COLO668 (cell line): ENCODE results near the gene HYDIN.
"Not testable (repeated sequence)": the region's sequence is repeated elsewhere in the genome, so short reads cannot be mapped to it uniquely, and the experiment has no call there.

Experiments used
- DNase-seq: peaks from one replicate; lab custom pipeline; 2025; ENCODE audit not compliant: unreplicated experiment; lab: John Stamatoyannopoulos, UW

The HYDIN gene

GRCh38 chr16:71226229-71227141, 4.0 kb downstream of the HYDIN start:
- DNase-seq: no peak

- no peak for DNase-seq
These were observed 5.4 kb downstream of the HYDIN start for GRCh38 chr16:71225145-71225544.

- DNase-seq: no peak
These were observed 12.1 kb downstream of the HYDIN start for GRCh38 chr16:71218306-71218963.

- DNase-seq: no peak
These were observed 13.0 kb downstream of the HYDIN start for GRCh38 chr16:71217506-71217905.

- DNase-seq: no peak
These were observed 13.8 kb downstream of the HYDIN start for GRCh38 chr16:71216714-71217113.

- DNase-seq: no peak
These were observed 15.7 kb downstream of the HYDIN start for GRCh38 chr16:71214746-71215381.

- no peak for DNase-seq
These were observed 24.9 kb downstream of the HYDIN start for GRCh38 chr16:71205482-71206131.

- no peak for DNase-seq
These were observed 26.9 kb downstream of the HYDIN start for GRCh38 chr16:71203631-71204030.

- no peak for DNase-seq
These were observed 29.0 kb downstream of the HYDIN start for GRCh38 chr16:71201556-71201955.

- DNase-seq: no peak
These were observed 29.5 kb downstream of the HYDIN start for GRCh38 chr16:71201054-71201453.

GRCh38 chr16:71198408-71198807, 32.1 kb downstream of the HYDIN start:
- no peak for DNase-seq

GRCh38 chr16:71192387-71192786, 38.1 kb downstream of the HYDIN start:
- no peak for DNase-seq

GRCh38 chr16:71188956-71189712, 41.4 kb downstream of the HYDIN start:
- no peak for DNase-seq

- DNase-seq: no peak
These were observed 45.2 kb downstream of the HYDIN start for GRCh38 chr16:71185347-71185746.

GRCh38 chr16:71179569-71179968, 51.0 kb downstream of the HYDIN start:
- DNase-seq: no peak

GRCh38 chr16:71172481-71173207, 57.9 kb downstream of the HYDIN start:
- no peak for DNase-seq

- not testable (repeated sequence) for DNase-seq
These were observed 69.5 kb downstream of the HYDIN start for GRCh38 chr16:71161007-71161406.

GRCh38 chr16:71157278-71157677, 73.2 kb downstream of the HYDIN start:
- not testable (repeated sequence) for DNase-seq

GRCh38 chr16:71153329-71153728, 77.2 kb downstream of the HYDIN start:
- DNase-seq: not testable (repeated sequence)

GRCh38 chr16:71151654-71152053, 78.9 kb downstream of the HYDIN start:
- not testable (repeated sequence) for DNase-seq
